GM13976 (cell line): ENCODE measurements around the gene TNIP2.

Experiments used
- DNase-seq: peaks from one replicate; pipeline ENCODE4 v3.0.0; 2012; ENCODE audit warnings: low spot score
- CTCF ChIP-seq: IDR thresholded peaks from 2 replicates; pipeline ENCODE4 v1.5.1; 2012; ENCODE audit warnings: borderline replicate concordance, mild to moderate bottlenecking; ENCODE audit not compliant: insufficient read depth; ENCODE audit errors: extremely low read depth, missing control alignments, control extremely low read depth
- in situ Hi-C: fragments of 300-500 bp; cut with MboI; formaldehyde crosslinking; loops from one replicate; pipeline ENCODE4 v1.12.0; 2022; ENCODE audit warnings: low sequenced_read_pairs, mixed read lengths, inconsistent platforms; ENCODE audit not compliant: unreplicated experiment

The TNIP2 gene

GRCh38 chr4:2789351-2789750 is 33.2 kb upstream of the TNIP2 start:
- no peak for DNase-seq
- TF ChIP-seq CTCF = no peak

GRCh38 chr4:2788532-2789103 is 32.5 kb upstream of the TNIP2 start:
- DNase-seq = no peak
- in situ Hi-C loops = no loop called here
- TF ChIP-seq CTCF = no peak

More at GRCh38 chr4:2789351-2789750, 33.2 kb upstream of the TNIP2 start:
- in situ Hi-C loops = no loop called here

- no peak for DNase-seq
- in situ Hi-C loops = no loop called here
- TF ChIP-seq CTCF = no peak
Observed at GRCh38 chr4:2788101-2788500, 32.0 kb upstream of the TNIP2 start.

GRCh38 chr4:2787230-2788100 is 31.3 kb upstream of the TNIP2 start:
- peak; percentile 85 for DNase-seq
- in situ Hi-C loops = no loop called here
- TF ChIP-seq CTCF = no peak

- in situ Hi-C loops = no loop called here
- DNase-seq = no peak
- TF ChIP-seq CTCF = no peak
Observed at GRCh38 chr4:2786794-2787229, 30.7 kb upstream of the TNIP2 start.

GRCh38 chr4:2786152-2786671 is 30.1 kb upstream of the TNIP2 start:
- TF ChIP-seq CTCF = no peak
- DNase-seq = peak; percentile 74
- in situ Hi-C loops = no loop called here
